Brain pericyte (primary cell): ENCODE measurements around the gene WNK1.
"Not testable (repeated sequence)": the region's sequence is repeated elsewhere in the genome, so short reads cannot be mapped to it uniquely, and the experiment has no call there.

Source experiments
- DNase-seq: peaks from one replicate; pipeline ENCODE4 v3.0.0-alpha.2; 2012; ENCODE audit warnings: low read depth, low spot score

The WNK1 gene

DNA sequence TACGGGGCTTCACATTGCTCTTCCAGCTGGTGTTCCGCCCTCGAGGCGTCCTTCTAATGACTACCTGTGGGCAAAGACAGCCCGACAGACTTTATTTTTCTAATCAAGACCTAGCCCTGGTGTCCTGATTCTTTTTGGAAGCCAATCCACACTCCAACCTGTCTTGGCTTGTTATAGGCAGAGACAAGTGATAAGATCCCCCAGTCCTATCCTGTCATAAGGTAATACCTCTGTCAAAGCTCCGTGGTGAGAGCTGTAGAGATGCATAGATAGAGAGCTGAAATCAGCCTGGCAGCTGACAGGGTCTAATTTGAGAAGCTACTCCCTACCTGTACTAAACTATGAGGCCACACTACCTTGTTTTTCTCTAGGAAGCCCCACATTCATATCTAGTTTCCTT, 11.5 kb upstream of the WNK1 start:
- no peak for DNase-seq

DNA sequence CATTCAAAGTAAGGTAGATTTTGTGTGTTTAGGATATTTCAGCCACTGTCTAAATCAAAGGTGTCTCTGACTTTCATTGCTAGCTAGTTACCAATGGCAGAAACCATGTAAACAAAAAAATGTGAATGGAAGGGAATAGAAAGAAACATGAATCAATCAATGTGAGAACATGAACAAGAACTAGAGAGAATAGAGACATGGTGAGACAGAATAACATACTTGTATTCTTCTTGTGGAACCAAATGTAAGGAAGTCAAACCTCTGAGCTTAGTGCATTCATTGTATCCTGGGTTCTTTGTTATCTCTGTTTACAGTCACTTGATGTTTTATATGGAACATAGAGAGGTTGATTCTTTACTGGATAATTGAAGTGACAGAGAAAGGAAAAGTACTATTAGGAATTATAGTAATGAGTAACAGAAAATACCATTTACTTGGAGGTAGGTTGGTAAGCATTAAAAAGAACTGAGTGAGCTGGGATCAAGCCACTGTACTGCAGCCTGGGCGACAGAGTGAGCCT, 2.6 kb upstream of the WNK1 start:
- DNase-seq: no peak

DNA sequence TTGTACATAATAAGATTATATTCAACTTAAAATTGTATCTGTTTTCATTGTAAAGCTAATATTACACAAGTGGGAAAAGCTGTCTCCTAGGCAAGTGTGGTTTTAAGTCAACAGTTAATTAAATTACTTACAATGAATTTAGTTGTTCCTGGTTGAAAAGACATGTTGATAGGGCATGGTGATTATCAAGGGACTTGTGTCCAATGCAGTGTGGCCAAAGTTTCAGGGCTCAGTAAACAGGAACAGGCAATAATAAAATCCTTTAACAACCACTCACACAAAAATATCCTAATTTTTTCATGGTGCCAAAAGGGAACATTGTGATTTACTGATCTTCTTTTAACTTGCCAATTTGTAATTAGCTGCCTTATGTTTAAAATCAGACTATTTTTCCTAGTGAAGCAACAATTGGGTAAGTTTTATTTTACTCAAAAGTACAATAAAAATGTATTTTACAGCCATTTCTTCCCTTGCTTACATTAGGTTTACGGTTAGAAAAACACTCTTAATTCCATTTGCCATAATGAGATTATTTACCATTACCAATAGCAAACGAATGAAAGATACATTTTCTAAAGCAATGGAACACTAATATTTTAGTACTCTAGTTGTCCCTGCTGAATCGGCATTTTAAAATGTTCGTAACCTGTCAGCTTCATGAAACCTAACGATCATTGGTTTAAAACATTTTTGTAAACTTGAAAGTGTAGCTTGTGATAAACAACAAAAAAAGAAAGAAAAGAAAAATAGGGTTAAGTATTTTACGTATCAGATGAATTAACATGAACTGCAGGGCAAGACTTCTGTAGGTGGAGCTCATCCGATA, 1.8 kb upstream of the WNK1 start:
- DNase-seq: no peak

DNA sequence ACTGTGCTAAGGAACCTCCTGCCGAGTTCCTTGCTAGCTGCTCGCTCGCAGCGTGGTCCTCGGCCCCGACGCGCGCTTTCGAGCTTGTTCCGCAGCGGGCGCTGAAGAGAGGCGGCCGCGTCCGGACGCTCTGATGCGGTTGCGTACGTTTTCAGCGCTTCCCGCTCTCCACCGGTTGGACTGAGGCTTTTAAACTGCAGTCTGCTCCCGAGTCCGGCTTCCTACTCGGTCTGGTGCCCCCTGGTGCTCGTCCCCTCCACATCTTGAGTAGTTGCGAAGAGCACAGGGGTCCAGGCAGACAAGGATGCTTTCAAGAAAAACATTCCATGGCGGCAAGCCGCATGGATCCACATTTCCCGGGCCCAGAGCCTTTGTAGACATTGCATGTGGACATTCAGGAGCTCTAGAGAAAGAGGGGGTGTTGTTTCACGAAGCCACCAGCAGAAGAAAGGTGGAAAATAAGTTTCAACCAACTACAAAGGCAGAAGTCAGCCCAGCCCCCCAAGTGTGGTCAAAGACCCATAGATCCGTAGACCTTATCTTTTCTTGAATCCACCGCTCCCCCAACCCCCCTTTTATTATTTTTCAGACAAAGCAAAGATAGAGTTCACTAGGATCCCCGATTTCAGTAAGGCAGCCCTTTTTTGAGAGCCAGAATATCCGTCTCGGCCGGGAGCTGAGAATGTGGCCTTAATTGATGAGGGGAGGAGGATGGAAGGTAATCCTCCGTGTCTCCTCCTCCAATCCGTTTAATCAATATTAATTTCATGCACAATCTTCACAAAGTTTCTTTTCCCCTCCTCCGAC, 984 bp upstream of the WNK1 start:
- DNase-seq: peak; percentile 88

DNA sequence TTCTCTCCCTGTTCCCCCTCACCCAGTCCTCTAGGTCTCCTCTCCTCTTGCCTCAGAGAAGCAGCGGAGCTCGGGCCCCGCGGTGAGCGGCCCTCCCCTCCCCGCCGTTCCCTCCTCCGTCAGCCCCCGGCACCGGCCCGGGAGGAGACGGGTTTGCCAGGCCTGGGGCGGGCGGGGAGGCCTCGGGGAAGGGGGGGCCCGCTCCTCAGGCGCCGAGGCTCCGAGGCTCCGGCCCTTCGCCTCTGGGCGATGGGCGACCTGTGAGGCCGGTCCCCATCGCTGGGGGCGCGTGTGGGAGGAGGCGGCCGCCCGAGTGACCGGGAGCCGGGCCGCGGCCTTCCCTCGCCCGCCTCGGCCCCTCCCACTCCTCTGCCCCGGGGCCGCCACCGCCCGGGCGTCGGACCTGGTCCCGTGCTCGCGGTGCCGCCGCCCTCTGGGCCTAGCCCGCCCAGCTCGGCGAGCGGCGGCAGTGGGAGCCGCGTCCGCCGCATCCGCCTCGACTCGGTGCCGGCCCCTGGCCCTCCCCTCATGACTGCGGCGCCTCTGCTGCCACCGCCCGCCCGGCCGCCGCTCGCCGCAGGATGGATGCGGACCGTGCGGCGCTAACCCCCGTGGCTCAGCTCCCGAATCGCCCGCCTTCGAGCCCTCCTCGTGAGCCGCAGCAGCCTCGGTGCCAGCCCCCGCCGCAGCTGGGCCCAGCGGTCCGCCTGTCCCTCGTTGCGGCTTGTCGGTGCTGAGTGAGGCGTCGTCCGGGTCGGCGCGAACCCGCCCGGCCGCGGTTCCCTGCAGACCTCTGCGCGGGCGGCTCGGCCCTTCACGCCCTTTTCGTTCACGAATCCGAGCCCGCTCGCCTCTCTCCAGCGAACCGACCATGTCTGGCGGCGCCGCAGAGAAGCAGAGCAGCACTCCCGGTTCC, 574 bp downstream of the WNK1 start:
- no peak for DNase-seq

DNA sequence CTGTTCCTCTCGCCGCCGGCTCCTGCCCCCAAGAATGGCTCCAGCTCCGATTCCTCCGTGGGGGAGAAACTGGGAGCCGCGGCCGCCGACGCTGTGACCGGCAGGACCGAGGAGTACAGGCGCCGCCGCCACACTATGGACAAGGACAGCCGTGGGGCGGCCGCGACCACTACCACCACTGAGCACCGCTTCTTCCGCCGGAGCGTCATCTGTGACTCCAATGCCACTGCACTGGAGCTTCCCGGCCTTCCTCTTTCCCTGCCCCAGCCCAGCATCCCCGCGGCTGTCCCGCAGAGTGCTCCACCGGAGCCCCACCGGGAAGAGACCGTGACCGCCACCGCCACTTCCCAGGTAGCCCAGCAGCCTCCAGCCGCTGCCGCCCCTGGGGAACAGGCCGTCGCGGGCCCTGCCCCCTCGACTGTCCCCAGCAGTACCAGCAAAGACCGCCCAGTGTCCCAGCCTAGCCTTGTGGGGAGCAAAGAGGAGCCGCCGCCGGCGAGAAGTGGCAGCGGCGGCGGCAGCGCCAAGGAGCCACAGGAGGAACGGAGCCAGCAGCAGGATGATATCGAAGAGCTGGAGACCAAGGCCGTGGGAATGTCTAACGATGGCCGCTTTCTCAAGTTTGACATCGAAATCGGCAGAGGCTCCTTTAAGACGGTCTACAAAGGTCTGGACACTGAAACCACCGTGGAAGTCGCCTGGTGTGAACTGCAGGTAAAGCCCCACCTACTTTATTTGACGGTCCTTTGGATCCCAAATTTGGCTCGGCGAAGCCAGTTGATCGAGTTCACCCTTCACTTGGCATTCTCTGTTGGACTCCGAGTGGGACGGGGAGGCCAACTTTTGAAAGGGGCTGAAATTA, 1.5 kb downstream of the WNK1 start:
- no peak for DNase-seq

DNA sequence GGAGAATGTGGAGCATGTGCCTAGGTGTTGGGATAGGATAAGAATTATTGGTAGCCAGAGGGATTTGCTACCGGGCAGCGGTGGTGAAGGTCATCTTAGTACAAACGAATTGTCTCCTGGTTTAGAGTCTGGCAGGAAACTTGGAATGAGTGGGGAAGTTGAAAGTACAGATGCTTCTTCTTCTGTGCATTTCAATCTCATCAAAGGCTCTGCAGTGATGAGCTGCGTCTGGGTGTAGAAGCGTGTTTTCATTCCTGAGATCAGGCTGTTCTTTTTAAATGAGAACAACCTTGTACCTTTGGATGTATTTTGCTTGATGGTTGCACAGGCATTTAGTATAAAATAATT, 2.1 kb downstream of the WNK1 start:
- DNase-seq: no peak

DNA sequence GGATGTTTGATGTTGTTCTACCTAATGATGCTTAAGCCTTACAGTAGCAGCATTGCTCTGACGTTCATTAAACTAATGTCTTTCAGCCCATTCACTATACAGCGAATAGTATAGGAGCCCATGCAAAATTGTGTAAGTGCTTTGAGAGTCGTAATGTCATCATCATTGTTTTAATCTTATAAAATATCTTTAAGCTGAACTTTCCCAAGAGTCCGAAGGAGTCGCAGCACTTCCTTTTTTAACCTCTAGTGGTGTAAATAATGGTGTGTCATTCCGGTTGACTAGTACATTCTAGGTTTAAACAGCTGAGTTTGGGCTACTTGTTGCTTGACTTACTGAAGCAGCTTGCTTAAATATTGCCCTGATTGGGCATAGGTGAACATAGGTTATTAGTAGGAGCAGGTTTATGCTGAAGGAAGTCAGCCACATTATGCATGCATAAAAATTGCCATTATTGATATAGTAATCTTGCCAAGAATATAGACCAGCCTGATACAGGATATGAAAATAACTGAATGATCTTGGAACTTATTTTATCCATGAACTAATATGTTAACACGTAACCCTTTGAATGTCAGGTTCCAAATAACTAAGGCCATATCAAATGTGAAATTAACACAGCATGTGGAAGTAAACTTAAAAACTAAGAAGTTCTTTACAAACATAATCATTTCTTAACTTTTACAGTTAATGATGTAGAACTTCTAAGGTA, 2.6 kb downstream of the WNK1 start:
- DNase-seq: no peak

DNA sequence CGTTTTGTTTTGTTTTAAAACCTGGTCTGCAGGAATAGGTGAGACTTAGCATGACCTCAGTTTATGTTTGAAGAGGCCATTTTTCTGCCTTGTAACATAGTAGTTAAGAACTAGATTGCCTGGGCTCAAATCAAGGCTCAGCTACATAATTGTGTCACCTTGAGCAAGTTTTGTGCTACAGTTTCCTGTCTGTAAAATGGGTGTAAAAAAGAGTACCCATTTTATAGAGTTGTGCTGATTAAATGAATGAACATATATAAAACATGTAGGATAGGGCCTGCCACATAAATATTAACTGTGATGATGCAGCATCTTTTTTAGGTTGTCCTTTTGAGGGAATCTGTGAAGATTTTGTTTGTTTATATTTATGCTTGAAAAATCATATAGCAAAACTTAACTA, 7.2 kb downstream of the WNK1 start:
- no peak for DNase-seq

DNA sequence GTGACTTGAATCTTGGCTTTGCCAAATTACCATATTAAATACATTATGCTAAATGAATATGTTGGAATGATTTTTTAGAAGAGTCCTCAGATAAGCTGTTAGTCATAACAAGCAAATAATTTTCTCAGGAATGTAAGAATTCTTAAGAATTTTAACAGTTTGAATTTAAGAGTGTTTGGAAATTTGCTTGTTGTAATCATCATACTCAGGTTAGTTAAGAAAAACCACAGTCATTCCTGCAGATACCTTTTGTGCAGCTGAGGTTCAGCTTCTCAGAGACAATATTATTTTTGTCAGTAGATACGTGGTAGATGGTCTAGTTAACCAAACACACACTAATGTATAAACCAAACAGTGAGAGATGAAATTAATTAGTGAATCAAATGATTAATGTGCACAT, 8.9 kb downstream of the WNK1 start:
- DNase-seq: no peak

DNA sequence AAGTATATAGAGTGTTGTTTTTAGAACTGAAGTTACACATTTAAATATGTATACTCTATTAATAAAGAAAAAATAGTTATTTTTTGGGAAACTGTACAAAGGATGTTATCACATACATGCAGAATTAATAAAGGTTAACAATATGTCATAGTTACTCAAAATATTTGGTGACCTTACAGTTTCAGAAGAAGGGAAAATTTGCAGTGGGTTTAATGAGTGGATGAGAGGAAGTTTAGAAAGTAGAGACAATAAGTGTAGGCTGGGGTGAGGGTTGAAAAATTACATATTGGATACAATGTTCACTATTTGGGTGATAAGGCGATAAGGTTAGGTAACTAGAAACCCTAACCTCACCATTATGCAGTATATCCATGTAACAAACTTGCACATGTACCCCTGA, 13.5 kb downstream of the WNK1 start:
- no peak for DNase-seq

DNA sequence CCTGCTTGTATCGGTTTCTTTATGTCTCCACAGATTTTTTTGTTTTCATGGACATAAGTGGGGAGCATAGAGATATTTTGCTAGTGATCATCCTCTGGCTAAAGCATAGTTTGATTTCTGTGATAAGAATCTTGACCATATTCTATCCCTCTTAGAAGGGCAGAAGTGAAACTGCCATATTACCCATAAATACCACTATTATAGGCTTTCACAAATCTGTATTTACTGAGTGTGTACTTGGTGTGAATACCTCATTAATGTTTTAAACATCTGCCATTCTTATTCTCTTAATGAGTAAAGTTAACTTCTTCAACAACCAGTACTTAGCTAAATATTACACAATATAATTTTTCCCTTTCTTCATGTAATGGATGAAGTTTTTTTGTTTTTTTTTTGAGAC, 16.1 kb downstream of the WNK1 start:
- no peak for DNase-seq

DNA sequence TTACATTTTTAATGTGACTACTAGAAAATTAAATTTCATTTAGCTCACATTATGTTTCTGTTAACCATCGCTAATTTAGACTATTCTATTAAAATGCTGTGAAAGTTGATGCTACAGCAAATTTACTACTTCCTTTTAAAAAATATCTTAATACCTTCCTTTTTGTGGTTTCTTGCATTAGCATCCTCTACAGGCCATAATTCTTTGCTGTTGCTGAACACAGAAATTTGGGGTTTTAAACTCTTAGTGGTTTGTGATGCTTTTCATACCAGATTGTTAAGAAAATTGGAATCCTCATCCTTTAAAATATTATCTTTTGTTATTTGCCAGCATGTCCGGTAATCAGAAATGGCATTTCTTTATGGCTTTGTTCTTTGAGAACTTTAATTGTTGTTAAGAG, 18.1 kb downstream of the WNK1 start:
- no peak for DNase-seq

DNA sequence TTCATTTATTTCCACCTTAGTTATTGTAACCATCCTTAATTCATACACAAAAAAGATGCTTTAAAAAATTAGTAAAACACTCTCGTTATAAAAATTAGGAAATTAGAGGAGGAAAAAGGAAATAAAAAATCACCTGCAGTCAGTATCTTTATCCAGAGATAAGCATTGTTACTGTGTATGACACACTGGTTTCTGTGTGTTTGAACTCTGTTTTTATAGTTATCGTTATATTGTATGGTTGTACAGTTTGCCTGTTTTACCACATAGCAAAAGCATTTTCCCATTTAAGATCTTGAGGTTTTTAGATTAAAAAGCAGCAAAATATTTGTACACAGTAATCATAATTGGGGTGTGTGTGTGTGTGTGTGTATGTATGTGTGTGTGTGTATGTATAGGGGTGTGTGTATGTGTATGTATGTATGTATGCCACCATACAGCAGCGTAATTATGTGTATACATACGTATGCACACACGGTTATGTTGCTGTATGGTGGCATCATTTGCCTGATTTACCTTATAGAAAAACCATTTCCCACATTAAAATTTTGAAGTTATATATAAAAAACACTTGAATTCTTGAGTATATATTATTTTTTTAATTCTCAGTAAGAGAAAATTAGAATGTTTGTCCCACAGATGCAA, 19.8 kb downstream of the WNK1 start:
- DNase-seq: no peak

DNA sequence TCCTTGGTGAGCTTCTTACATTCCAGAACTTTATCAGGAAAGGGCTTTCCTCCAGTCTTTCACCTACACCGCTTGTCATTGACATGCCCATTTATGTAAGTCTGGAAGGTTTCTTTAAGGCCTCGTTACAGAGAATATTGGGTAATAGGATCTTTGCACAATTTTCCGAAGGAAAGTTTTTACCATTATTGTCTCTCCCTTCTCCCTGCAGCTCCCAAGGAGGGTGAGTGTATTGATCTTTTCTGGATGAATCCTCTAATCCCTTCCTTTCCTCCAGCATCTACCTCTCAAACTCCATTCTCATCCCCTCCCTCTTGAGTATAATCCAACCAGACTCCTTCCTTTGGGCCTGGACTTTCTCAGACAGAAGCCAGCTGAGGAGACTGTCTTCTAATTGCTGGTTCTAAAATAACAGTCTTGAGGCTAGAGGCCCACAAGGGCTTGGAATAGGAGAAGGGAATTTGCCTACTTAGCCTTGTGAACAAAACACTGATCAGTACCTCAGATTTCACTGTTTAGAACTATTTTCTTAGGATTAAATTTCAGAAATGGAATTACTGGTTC, 21.8 kb downstream of the WNK1 start:
- no peak for DNase-seq

DNA sequence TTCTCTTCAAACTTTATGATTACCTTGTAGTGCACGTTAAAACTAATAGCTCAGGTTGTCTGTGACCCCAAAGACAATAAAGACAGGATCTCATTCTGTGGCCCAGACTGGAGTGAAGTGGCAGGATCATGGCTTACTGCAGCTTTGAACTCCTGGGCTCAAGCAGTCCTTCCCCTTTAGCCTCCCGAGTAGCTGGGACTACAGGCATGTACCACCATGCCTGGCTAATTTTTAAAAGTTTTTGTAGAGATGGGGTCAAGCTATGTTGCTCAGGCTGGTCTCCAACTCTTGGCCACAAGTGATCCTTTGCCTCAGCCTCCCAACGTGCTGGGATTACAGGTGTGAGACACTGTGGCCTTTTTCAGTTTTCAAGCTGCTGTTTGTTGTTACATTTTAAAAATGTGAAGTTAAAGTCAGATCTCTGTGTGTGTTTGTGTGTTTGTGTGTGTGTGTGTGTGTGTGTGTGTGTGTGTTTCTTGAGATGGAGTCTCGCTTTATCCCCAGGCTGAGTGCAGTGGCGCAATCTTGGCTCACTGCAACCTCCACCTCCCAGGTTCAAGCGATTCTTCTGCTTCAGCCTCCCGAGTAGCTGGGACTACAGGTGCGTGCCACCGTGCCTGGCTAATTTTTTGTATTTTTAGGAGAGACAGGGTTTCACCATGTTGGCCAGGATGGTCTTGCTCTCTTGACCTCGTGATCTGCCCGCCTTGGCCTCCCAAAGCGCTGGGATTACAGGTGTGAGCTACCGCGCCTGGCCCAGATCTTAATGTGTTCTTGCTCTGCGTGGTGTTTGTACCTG, 23.8 kb downstream of the WNK1 start:
- not testable (repeated sequence) for DNase-seq

DNA sequence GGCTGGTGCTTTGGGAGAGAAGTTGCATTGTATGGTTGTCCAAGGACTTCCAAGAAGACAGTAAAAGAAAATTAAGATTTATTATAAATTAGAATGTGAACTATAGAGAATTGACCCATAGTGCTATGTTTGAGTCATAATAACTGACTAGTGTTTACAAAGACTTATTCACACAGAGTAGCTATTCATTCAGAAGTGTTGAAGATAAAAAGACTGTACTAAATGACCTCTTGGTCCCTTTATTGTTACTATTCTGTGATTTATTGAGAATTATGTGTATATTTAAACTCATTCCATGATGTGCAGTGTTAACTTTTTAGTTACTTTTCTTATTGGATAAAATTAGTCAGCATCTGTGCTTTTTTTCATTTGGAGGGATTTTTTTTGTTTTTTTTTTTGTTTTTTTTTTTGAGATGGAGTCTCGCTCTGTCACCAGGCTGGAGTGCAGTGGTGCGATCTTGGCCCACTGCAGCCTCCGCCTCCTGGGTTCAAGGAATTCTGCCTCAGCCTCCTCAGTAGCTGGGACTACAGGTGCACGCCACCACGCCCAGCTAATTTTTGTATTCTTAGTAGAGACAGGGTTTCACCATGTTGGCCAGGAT, 24.5 kb downstream of the WNK1 start:
- DNase-seq: not testable (repeated sequence)

DNA sequence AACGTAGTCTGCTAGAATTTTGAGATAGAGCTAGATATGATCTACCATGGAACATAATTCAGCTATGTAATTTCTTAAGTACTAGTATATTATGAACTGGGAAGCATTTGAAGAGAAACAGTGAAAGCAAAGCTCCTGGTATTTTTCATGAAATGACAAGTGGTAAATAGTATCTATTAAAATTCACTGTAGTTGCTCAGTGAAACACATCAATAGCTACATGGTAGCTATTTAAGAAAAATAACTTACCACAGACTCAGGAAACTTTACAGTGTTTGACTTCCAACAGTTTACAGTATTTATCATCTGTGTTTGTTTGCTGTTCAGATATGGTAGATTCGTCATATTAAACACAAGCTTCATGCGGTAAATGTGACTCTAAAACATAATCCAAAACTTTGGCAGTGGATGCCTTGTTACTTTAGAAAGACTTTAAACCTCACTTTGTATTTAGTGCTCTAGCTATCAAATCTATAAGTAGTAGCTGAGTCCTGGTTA, 25.2 kb downstream of the WNK1 start:
- DNase-seq: no peak
